NCI-H748 (cell line): ENCODE results near the gene PROCR.
"Not testable (repeated sequence)": the region's sequence is repeated elsewhere in the genome, so short reads cannot be mapped to it uniquely, and the experiment has no call there.

Experiments used
- DNase-seq: peaks from one replicate; lab custom pipeline; 2025; ENCODE audit not compliant: unreplicated experiment; lab: John Stamatoyannopoulos, UW

PROCR gene

GRCh38 chr20:35171753-35172433 lies at the start of gene PROCR:
Gene PROCR (plus strand): TSS chr20:35172072. CDS start chr20:35172155, 83 bp downstream.
- DNase-seq: no peak

DNA sequence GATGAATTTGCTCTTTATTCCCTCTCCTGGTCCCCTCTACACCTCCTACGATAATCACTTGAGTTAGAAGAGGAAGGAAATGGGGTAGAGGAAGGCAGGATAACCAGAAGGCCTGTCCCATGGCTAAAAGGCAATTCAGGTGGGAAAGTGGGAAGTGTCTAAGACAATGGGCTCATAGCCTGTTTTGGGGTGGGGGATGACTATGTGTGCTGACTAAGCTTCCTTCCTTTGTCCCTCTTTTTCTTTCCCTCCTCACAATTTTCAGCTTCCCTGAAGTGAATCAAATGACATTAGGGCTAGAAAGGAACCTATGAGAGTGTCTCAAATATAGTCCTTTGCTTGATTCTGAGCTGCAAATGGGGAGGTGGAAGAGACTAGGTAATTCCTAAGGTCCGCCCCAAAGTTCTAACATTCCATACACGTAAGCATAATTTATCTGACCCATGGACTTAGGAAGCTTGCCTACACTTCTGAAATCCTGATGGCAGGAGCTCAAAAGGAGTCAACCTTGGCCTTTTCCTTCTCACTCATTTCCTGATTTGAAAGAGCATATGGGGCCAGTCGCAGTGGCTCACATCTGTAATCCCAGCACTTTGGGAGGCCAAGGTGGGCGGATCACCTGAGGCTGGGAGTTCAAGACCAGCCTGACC lies 49.0 kb upstream of the PROCR start:
- DNase-seq: no peak

- no peak for DNase-seq
These were observed 46.1 kb upstream of the PROCR start for GRCh38 chr20:35125753-35126152.

GRCh38 chr20:35129647-35130069 lies 42.2 kb upstream of the PROCR start:
- no peak for DNase-seq

DNA sequence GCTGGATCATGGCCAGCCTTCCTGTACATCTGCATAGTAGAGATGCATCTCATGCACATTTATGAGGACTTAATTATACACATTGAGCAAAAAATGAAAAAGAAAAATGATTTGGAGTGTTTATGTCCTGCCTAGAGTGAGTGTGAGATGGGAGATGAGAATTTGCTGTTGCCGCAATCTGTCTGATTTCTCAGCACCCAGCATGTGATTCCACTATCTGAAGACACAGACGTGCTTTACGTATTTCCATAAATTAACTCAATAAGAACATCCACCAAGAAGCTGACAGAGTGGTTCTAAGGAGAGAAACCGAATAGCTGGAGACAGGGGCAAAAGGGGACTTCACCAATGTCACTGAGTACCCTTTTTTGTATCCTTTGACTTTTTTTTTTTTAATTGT lies 39.9 kb upstream of the PROCR start:
- no peak for DNase-seq

GRCh38 chr20:35133031-35133430 lies 38.8 kb upstream of the PROCR start:
- DNase-seq: no peak

- DNase-seq: no peak
These were observed 38.1 kb upstream of the PROCR start for GRCh38 chr20:35133735-35134134.

DNA sequence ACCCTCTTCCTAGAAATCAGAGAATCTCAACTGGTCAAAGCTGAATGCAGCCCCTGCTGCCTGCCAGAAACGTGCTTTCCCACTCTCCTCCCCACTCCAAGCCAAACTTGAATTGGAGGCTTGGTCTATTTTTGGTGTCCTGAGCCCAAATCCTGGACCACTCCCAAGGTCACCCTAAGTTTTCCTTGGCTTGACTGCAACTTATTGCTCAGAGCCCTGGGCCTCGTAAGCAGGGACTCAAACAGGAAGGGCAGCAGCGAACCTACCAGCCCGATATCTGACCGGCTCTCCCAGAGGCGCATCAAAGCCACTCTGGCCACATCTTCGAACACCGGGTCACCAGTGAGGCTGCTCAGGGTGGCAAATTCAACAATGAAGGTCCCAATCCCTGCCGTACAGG lies 37.4 kb upstream of the PROCR start:
- DNase-seq: no peak

DNA sequence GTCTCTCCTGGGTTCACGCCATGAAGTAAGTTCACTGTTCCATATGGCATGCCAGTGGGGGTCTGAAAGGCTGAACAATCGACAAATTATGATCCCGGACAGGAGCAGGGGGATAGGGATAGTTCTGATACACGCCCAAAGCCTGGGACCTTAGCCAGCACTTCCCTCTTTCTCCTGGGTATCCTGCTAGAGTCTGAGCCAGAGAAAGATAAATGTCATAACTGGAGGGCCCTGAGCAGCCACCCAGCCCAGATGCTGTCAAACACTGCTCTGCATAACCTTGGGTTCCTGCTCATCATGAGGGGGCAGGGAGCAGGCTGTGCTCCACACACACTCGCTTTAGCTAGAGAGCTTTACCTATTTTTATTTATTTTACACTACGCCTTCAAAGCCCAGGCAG lies 37.0 kb upstream of the PROCR start:
- DNase-seq: no peak

- DNase-seq: no peak
These were observed 35.8 kb upstream of the PROCR start for GRCh38 chr20:35135867-35136586.

GRCh38 chr20:35144694-35145093 lies 27.2 kb upstream of the PROCR start:
- DNase-seq: no peak

DNA sequence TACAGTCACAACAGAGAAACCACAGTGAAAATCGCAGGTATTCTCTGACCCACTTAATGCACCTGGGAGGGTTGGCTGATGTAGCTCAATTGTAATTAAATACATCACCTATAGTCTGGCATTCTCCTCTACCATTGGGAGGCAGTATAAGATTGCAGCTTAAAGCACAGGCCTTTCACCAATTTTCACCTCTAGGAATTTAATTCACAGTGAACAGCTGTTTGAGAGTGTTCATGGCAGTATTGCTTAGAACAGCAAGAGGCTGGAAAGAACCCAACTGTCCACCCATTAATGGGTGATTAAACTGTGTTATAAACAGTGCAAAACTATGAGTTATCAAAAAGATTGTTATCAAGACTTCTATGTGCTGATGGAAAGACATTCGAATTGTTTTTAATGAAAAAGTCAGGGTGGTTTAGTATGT lies 26.7 kb upstream of the PROCR start:
- peak; percentile 82 for DNase-seq

GRCh38 chr20:35146299-35146919 lies 25.5 kb upstream of the PROCR start:
- peak; percentile 58 for DNase-seq

- peak; percentile 95 for DNase-seq
These were observed 24.8 kb upstream of the PROCR start, which contains the start of gene EDEM2 for GRCh38 chr20:35146920-35147574. Gene EDEM2 (minus strand): TSS chr20:35147336. CDS start chr20:35147258, 78 bp downstream.

GRCh38 chr20:35147575-35148071 lies 24.2 kb upstream of the PROCR start:
- DNase-seq: peak; percentile 45

DNA sequence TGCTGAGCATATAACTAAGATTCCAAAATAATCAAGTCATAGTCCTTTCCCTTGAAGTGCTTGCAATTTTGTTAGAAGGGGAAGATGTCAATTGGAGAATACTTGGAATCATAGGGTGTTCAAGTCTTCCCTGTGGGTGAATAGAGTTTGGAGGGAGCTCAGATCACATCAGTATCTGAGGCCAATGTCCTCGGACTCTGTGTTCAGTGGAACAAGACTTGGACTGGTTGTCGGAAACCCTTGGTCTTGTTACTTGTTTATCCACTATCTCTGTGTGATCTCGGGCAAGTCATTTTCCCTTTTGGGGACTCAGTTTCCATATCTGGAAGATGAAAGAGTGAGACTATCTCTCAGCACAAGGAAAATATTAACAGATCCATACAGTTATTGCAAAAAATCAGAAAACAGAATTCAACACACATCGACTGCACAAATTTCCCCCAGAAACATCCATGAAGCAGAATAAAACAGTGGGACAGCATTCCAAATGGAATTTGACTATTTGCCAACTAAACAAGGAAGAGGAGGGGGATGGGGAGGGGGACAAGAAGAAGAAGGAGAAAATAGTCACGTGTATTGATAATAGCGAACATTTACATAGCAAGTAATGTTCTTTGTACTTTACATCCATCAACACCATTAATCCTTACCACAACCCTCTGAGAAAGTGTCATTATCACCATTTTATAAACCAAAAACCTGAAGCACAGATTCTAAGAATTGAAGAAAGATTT lies 20.9 kb upstream of the PROCR start:
- DNase-seq: no peak

DNA sequence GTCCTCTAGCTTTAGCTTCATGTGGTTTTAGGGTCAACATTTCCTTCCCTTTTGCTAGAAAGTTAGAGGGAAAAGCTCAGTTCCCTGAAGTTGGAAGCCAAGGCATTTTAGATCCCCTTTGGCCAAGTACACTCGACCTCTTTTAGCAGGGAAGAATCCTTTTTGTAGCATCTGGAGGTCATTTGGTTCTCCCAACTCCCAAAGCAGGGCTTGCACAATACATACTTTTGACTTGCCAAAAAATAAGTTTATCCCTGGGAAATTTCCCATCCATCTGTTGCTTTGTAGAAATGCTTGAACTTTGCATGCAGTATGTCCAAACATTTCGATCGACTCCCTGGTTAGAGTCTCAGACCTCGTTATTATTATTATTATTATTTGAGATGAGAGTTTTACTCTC lies 20.1 kb upstream of the PROCR start:
- DNase-seq: no peak

DNA sequence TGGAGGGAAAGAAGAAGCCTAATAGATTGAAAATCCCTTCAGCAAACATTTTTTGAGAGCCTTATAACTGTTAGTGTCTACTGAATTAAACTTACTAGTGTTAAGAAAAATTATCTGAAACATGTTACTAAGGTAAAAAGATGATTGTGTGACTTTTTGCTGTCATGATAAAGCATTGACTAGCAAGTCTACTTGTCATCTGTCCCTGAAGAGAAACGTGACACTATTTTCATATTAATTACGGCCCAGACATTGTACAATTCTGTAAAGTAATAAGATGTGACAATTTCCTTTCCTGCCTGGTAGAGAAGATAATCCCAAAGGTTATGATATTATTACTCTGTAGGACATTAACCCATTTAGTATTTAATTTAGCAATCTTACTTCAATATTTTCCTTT lies 15.9 kb upstream of the PROCR start:
- no peak for DNase-seq

DNA sequence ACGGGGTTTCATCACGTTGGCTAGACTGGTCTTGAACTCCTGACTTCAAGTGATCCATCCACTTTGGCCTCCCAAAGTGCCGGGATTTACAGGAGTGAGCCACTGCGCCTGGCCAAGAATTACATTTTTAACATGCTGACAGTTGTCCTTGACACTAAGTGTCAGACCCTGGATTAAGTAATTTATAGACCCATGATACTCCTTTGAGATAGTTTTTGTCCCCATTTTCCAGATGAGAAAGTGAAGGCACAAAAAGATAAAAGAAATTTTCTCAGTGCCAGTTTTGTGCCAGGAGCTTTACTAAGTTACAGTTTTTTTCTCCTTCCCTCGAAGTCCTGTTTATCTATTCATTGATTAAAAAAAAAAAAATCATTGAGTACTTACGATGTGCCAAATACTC lies 14.9 kb upstream of the PROCR start:
- no peak for DNase-seq

DNA sequence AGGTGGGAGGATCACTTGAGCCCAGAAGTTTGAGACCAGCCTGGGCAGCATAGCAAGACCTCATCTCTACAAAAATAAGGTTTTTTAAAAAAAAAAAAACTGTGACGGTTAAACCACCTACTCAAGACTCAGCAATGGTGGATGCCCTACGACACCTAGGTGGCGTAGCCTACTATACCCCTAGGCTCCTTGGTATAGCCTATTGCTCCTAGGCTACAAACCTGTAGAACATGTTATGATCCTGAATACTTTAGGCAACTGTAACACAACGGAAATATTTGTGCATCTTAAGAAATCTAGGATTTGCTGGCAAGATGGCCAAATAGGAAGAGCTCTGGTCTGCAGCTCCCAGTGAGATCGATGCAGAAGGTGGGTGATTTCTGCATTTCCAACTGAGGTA lies 11.5 kb upstream of the PROCR start:
- not testable (repeated sequence) for DNase-seq
